C4-2B (cell line): ENCODE measurements around the gene ST6GALNAC6.

Source experiments
- ZFX ChIP-seq: fragments of 450-650 bp; IDR thresholded peaks from 2 replicates; pipeline ENCODE4 v1.6.1; 2017
- TF ChIP-seq, protein P1 (sequence below): fragments of 450-650 bp; conservative IDR thresholded peaks from 2 replicates; pipeline ENCODE4 v1.5.1; 2017; ENCODE audit warnings: mild to moderate bottlenecking

DNA sequence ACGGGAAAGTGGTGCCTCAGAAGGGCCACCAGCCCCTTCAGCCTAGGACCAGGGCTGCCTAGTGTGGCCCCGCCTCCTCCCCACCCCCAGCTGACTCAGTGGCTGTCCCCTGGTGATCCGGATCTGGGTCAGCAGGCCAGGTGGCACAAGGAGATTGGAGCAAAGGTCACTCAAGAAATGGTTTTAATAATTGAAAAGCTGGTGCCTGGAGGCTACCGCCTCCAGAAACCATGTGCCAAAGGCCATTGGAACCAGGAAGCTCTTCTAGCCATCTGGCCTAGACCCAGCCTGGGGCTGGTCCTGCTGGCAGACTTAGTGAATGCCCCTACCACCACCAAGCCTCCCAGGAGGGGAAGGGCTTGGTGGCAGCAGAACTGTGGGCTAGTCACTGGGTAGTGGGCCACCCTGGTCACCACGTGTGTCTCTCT lies 15.9 kb upstream of the ST6GALNAC6 start:
- TF ChIP-seq, protein P1, sequence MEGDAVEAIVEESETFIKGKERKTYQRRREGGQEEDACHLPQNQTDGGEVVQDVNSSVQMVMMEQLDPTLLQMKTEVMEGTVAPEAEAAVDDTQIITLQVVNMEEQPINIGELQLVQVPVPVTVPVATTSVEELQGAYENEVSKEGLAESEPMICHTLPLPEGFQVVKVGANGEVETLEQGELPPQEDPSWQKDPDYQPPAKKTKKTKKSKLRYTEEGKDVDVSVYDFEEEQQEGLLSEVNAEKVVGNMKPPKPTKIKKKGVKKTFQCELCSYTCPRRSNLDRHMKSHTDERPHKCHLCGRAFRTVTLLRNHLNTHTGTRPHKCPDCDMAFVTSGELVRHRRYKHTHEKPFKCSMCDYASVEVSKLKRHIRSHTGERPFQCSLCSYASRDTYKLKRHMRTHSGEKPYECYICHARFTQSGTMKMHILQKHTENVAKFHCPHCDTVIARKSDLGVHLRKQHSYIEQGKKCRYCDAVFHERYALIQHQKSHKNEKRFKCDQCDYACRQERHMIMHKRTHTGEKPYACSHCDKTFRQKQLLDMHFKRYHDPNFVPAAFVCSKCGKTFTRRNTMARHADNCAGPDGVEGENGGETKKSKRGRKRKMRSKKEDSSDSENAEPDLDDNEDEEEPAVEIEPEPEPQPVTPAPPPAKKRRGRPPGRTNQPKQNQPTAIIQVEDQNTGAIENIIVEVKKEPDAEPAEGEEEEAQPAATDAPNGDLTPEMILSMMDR, result no peak
- no peak for TF ChIP-seq ZFX
